Chondrocyte (in vitro differentiated cells): ENCODE data around the gene GPR146. TPM values are rescaled to one million over a fixed set of nuclear protein-coding genes. Genes with fewer than 3 reads are reported as not detected.

Experiments used
- DNase-seq: peaks from one replicate; pipeline ENCODE4 v3.0.0; 2021; ENCODE audit warnings: mixed read lengths, low spot score
- H3K27ac Mint-ChIP-seq: one replicate; pipeline ENCODE4 v1.8.0; 2021; ENCODE audit warnings: mild to moderate bottlenecking, moderate library complexity, mixed read lengths; ENCODE audit not compliant: unreplicated experiment
- H3K27me3 Mint-ChIP-seq: 2 replicates; pipeline ENCODE4 v1.8.0; 2021; ENCODE audit warnings: low read depth, mixed read lengths
- H3K36me3 Mint-ChIP-seq: 2 replicates; pipeline ENCODE4 v1.8.0; 2021; ENCODE audit warnings: low read depth, mixed read lengths
- H3K4me1 Mint-ChIP-seq: 2 replicates; pipeline ENCODE4 v1.8.0; 2021; ENCODE audit warnings: low read depth, mild to moderate bottlenecking, mixed read lengths
- H3K4me3 Mint-ChIP-seq: one replicate; pipeline ENCODE4 v1.8.0; 2021; ENCODE audit warnings: mild to moderate bottlenecking, moderate library complexity, mixed read lengths; ENCODE audit not compliant: unreplicated experiment
- H3K9me3 Mint-ChIP-seq: 2 replicates; pipeline ENCODE4 v1.8.0; 2021; ENCODE audit warnings: low read depth, mixed read lengths
- total RNA-seq: library from RNA; stranded (reverse); gene quantifications from 3 replicates; pipeline ENCODE4 v1.2.1, GENCODE V29; 2021
- TF ChIP-seq, protein P1 (sequence below): fragments of 200-600 bp; sonication (generic); IDR thresholded peaks from 2 replicates; pipeline ENCODE4 v1.5.0; 2021; ENCODE audit warnings: antibody characterized with exemption, mild to moderate bottlenecking, moderate library complexity

The GPR146 gene
- total RNA-seq, 1 donor from 2014 or later: 3.8 TPM

DNA sequence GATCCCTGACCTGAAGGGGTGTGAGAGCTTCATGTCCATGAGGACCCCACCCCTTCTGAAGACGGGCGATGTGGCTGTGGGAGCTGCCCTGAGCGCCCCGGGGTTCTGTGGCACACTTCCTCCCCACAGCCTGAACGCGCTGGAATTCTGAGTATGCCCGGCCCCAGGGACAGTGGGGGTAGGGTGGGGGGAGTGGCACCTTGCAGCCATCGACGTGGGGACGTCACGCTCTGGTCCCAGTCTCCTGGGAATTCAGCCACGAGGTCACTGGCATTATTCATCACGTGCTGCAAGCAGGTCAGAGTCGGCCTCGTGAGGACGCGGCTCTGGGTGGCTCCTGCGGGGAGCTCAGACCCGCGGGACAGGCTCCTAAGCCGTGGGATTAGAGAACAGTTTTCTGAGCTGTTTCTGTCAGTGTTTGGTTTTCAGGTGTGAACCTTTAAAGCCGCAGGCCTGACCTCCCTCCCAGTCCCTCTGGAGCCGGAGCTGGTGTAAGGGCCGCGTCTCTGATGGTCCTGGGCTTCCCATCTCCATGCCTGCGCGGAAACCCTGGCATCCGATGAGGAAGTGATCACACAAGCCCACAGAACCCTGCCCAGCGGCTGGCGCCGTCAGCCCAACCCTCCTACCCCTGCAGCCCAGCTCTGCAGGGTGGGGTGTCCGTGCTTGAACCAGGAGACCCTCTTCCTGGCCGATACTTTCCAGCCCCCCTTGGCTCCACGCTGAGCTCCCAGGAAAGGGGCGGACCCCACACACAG lies 16.1 kb downstream of the GPR146 start:
- Mint-ChIP-seq H3K9me3 (no peaks in the 10 kb centered on the region), H3K27ac (no peak overlapping the region), H3K36me3 (no peaks in the 10 kb centered on the region), H3K4me1 (peaks cover 15% of the 10 kb centered on the region), H3K4me3 (no peak overlapping the region), H3K27me3 (no peaks in the 10 kb centered on the region)
- TF ChIP-seq, protein P1, sequence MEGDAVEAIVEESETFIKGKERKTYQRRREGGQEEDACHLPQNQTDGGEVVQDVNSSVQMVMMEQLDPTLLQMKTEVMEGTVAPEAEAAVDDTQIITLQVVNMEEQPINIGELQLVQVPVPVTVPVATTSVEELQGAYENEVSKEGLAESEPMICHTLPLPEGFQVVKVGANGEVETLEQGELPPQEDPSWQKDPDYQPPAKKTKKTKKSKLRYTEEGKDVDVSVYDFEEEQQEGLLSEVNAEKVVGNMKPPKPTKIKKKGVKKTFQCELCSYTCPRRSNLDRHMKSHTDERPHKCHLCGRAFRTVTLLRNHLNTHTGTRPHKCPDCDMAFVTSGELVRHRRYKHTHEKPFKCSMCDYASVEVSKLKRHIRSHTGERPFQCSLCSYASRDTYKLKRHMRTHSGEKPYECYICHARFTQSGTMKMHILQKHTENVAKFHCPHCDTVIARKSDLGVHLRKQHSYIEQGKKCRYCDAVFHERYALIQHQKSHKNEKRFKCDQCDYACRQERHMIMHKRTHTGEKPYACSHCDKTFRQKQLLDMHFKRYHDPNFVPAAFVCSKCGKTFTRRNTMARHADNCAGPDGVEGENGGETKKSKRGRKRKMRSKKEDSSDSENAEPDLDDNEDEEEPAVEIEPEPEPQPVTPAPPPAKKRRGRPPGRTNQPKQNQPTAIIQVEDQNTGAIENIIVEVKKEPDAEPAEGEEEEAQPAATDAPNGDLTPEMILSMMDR: no peak
- DNase-seq: peak; percentile 79

DNA sequence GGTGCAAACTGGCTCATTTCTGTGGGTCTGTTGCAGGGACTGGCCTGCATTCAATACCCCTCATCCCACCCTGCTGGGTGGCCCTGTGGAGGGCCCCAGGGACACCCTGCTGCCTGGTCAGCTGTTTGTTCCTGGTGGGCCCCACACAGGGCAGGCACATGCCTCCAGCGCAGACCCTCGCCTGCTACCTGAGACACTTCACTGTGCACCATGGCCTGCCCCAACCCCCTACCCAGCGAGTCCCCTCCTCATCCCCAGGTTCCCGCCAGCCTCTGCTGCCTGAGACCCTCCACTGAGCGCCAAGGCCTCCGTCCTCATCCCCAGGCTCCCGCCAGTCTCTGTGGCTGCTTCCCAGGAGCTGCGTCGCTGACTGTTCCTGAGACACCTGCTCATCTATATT lies 16.8 kb downstream of the GPR146 start:
- Mint-ChIP-seq H3K4me3 (no peak overlapping the region), H3K27ac (no peak overlapping the region), H3K27me3 (no peaks in the 10 kb centered on the region), H3K36me3 (no peaks in the 10 kb centered on the region), H3K4me1 (peaks cover 18% of the 10 kb centered on the region), H3K9me3 (no peaks in the 10 kb centered on the region)
- TF ChIP-seq, protein P1: no peak
- DNase-seq: peak; percentile 60

DNA sequence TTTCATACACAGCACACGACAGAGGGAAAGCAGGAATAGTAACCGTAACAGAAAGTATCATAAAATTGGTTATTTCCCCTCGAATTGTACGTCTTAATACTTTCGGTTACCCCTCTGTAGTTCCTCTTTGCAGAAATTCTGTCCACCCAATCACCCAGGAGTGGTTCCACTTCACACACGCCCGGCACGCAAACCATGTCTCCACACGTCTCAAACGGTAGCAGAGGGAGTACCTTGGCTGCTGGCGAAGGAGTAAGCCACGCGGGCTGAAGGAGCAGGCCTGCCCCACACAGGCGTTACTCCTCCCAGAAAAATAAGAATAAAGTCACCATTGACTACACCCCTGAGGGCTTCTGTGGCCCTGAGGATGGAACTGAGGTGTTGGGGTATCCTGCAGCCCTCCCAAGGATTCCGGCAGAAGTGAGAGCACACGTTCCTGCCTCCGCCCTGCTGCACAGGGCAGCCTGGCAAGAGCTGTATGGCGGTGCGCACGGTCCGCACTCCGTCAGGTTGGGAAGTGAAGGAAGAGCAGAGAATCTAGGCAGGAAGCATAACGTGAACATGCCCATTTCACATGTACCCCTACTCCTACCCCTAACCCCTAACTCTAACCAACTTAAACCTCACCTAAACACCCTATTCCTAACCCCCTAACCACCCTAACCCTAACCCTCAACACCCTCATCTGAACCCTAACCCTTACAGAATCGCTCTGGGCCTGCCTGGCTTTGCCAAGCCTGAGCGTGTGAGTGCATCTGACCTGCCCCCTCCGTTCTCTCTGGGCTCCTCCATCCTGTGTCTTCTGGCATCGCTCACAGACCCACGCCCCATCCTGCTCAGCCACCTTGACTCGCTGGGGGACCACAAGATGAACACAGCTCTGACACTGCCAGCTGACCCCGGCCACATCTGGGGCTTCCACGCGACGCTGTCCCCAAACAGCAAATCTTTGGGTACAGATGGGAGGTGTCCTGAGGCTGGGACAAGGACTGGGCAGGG lies 18.2 kb downstream of the GPR146 start:
- Mint-ChIP-seq H3K36me3 (no peaks in the 10 kb centered on the region), H3K9me3 (no peaks in the 10 kb centered on the region), H3K4me3 (no peak overlapping the region), H3K27me3 (no peaks in the 10 kb centered on the region), H3K27ac (no peak overlapping the region), H3K4me1 (peaks cover 18% of the 10 kb centered on the region)
- TF ChIP-seq, protein P1: no peak
- peak; percentile 65 for DNase-seq

DNA sequence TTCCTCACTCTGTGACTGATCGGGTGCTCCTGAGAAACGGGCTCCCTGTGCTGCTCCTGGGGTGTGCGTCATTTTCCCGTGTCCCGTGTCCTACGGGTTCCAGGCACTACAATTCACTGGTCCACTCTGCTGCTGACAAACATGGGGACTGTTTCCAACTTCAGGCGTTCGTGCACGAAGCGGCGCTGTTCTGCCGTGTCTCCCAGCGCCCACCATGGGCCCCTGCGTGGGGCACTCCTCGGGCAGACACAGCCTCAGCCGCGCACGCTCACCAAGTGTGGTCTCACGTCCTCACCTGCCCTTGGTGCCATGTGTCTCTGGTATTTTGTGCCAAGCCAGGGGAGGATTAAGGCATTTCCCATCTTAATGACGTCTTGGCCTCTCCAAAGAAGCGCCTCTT lies 19.0 kb downstream of the GPR146 start:
- Mint-ChIP-seq H3K27me3 (no peaks in the 10 kb centered on the region), H3K4me3 (no peak overlapping the region), H3K9me3 (no peaks in the 10 kb centered on the region), H3K36me3 (no peaks in the 10 kb centered on the region), H3K27ac (no peak overlapping the region), H3K4me1 (peaks cover 18% of the 10 kb centered on the region)
- DNase-seq: no peak
- TF ChIP-seq, protein P1: no peak

DNA sequence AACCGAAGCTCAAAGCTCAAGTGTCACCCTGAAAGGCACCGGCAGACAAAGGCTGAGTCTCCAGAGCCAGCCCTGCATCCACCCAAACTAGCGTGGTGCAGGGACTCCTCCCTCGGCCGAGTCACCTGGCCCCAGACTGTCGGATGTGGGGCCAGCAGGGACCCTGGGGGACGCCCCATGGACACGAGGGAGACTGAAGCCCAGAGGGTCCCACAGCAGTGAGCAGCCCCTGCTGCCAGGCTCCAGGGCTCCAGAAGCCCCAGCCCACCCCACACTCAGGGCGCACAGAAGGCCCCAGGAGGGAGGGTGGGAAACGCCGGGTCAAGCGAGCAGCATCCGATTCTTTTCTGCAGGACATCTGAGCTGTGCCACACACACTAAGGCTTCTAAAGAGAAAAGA lies 20.2 kb downstream of the GPR146 start:
- Mint-ChIP-seq H3K9me3 (no peaks in the 10 kb centered on the region), H3K4me3 (no peak overlapping the region), H3K4me1 (peaks cover 14% of the 10 kb centered on the region), H3K36me3 (no peaks in the 10 kb centered on the region), H3K27ac (no peak overlapping the region), H3K27me3 (no peaks in the 10 kb centered on the region)
- TF ChIP-seq, protein P1: no peak
- no peak for DNase-seq
